Ovary (tissue), 9 donors: ENCODE results near the gene RECK. TPM values are rescaled to one million over a fixed set of nuclear protein-coding genes. Genes with fewer than 3 reads are reported as not detected.

Experiments
- DNase-seq, 5 donors: peaks; one replicate each; pipeline ENCODE4 v3.0.0-alpha.2; 2019 to 2020
- H3K27ac ChIP-seq, 2 donors: fragments of 200-600 bp; one replicate each; pipeline versions ENCODE4 v1.5.1 to v1.8.0; 2019 to 2022
- H3K27me3 ChIP-seq: fragments of 200-600 bp; one replicate; pipeline ENCODE4 v1.8.0; 2022
- H3K36me3 ChIP-seq: fragments of 200-600 bp; sonication (generic); one replicate; pipeline ENCODE4 v1.5.1; 2019
- H3K4me1 ChIP-seq: one replicate; pipeline ENCODE4 v1.8.1; 2013; ENCODE audit warnings: mild to moderate bottlenecking, moderate library complexity; ENCODE audit not compliant: insufficient read depth
- H3K4me3 ChIP-seq: fragments of 200-600 bp; sonication (generic); one replicate; pipeline ENCODE4 v1.5.1; 2017
- H3K9me3 ChIP-seq, 2 donors: fragments of 200-600 bp in 1 of 2; sonication (generic) in 1 of 2; one replicate each; pipeline versions ENCODE4 v1.5.1 to v1.8.1; 2013 to 2019; ENCODE audit warnings: mild to moderate bottlenecking in 1 of 2, moderate library complexity in 1 of 2
- CTCF ChIP-seq, 3 donors: fragments of 450-650 bp in 2 of 3; fragments of 200-600 bp in 1 of 3; IDR thresholded peaks; one replicate each; pipeline versions ENCODE4 v1.5.1 to v1.8.0; 2016 to 2022; ENCODE audit warnings: antibody characterized with exemption in 3 of 3, mild to moderate bottlenecking in 1 of 3
- EP300 ChIP-seq: sonication (generic); formaldehyde crosslinking; IDR thresholded peaks from one replicate; pipeline ENCODE4 v1.6.1; 2017; ENCODE audit warnings: antibody characterized with exemption
- POLR2A ChIP-seq: fragments of 450-650 bp; IDR thresholded peaks from one replicate; pipeline ENCODE4 v1.6.1; 2017; ENCODE audit warnings: antibody characterized with exemption, mild to moderate bottlenecking, moderate library complexity
- WGBS, 3 donors: extraction: QIAGEN DNeasy Blood & Tissue Kit in 1 of 3; methylation state at CpG; one replicate each; pipeline versions ENCODE4 v1.1.5 to v1.1.7; 2013 to 2017; 5-methylcytosine and 5-hydroxymethylcytosine counted together
- intact Hi-C, 4 donors: fragments of 100-400 bp; cut with DNase I; formaldehyde crosslinking; loops; one replicate each; pipeline versions ENCODE4 v1.11.0 to v1.15.1; 2022 to 2023
- polyA plus RNA-seq, 2 donors: library from polyadenylated mRNA; stranded (reverse); fragments of 200-250 nt in 1 of 2; fragments of 350-450 nt in 1 of 2; fragmentation: Illumina TruSeq in 1 of 2; extraction: RNeasy Lipid Tissue Mini Kit (QIAGEN cat#74804) in 1 of 2; gene quantifications; one replicate each; pipeline ENCODE4 v1.2.3, GENCODE V29; 2013 to 2014
- total RNA-seq, 7 donors: library from RNA; depleted of rRNA in 2 of 7; stranded (reverse); fragments of >200 nt in 2 of 7; fragmentation: NEBNext Ultra II Directional in 3 of 7; extraction: Animal tissue kit (Norgen Biotek cat#: 25700) in 3 of 7; gene quantifications; one replicate each; pipeline versions ENCODE4 v1.1.0 to v1.2.4, GENCODE V29; 2016 to 2023
- donor health status: DM: no; HTN: no; CAD: no; lungs with moderate emphysema.
- donor health status: DM: no; HTN: no; CAD: no.
- donor health status: Bipolar disorder and iron deficiency.
- donor health status: DM: yes; HTN: yes; CAD: no.
- donor health status: DM: no; HTN: no; CAD: no.
- donor health status: DM: yes; HTN: yes; CAD: no.

Gene RECK
- total and polyA plus RNA-seq, 9 donors: 10.7 to 24.2 (median 16.8) TPM

DNA sequence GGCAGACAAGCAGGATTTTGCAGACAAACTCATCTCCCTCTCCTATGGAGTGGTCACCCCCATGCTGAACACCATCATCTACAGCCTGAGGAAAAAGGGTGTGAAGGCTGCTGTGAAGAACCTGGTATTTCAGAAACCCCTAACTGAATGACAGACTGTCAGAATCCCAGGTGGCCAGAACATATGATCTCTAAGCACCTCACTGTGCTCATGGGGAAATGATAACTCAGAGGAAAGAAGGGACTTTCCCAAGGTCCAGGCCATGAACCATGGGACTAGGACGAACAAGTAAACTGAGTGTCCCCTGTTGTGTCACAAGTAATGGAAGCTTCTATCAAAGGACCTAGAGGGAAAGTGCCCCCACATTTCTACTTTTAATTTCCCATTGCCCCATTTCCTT lies 14.7 kb upstream of the RECK start:
- Histone ChIP-seq H3K27me3 (no peaks in the 10 kb centered on the region), H3K36me3 (no peaks in the 10 kb centered on the region), H3K27ac (no peak overlapping the region), H3K9me3 (no peaks in the 10 kb centered on the region), H3K4me3 (no peak overlapping the region), H3K4me1 (no peaks in the 10 kb centered on the region)
- WGBS, 3 donors: 95 to 100% (median 100%) methylated on average over 1 of the region's 1 CpG
- TF ChIP-seq CTCF (IDR thresholded peaks at IDR 0.05): no peak
- no peak for TF ChIP-seq EP300
- no peak for TF ChIP-seq POLR2A
- DNase-seq: no peak
- intact Hi-C loops: loop anchor here in 1 of 4 donors (10.0 kb wide), 1 partner anchor 57 kb away; no protein-coding TSS in a partner anchor

DNA sequence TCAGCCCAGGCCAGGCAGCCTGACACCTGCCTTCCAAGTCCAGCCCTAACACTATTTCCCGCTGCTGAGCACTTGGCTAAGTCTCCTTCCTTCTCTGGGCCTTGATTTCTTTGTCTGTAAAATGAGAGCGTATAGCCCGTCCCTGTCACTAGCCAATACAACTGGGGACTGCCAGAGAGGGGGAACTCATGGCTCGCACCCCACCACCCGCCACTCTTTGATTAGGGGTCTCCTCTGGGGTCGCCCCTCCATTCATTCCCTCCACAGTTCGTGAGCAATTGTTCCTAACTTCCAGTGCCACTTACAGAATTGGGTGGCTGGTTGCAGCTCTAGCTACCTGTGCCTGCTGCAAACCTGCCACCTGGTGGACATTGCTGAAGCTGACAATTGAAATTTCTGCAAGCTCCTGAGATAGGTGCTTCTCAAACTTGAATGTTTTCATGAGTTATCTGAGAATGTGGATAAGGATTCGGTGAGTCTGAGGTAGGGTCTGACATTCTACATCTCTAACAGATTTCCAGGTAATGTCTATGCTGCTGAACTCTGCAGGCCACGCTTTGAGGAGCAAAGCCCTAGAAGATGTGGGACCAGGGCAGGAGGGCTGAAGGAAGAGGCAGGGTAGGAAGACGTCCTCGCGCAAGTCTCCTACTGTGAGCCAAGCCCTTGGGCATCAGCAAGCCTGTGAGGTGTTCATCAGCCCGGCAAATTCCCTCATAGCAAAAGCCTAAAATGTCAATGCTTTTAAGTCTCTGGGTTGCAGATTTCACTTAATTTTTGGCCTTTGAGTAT lies 13.3 kb upstream of the RECK start:
- intact Hi-C loops: loop anchor here in 1 of 4 donors (10.0 kb wide), 1 partner anchor 59 kb away; no protein-coding TSS in a partner anchor
- Histone ChIP-seq H3K27ac (no peak overlapping the region), H3K4me1 (no peaks in the 10 kb centered on the region), H3K36me3 (no peaks in the 10 kb centered on the region), H3K27me3 (no peaks in the 10 kb centered on the region), H3K9me3 (no peaks in the 10 kb centered on the region), H3K4me3 (no peak overlapping the region)
- DNase-seq: peak; percentile 36 to 60 (median 55)
- 44 to 47% (median 46%) methylated on average over 13 of the region's 13 CpGs for WGBS, 3 donors
- TF ChIP-seq CTCF (IDR thresholded peaks at IDR 0.05) (peak; percentile 42 to 51 (median 42)), POLR2A (no peak)

DNA sequence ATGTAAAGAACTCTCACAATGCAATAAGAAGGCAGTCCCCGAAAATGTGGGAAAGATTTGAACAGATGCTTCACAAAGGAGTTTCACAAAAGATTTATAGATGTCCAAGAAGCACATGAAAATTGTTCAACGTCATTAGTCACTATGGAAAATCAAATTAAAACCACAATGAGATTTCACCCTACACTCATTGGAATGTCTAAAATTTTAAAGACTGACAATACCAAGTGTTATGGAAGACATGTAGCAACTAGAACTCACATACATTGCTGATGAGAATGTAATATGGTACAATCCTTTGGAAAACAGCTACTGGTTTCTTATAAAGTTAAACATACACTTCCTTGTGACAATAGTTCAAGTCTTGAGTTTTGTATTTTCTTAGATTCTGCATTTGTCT lies 11.0 kb upstream of the RECK start:
- Histone ChIP-seq H3K27ac (no peak overlapping the region), H3K9me3 (no peaks in the 10 kb centered on the region), H3K36me3 (no peaks in the 10 kb centered on the region), H3K4me1 (no peaks in the 10 kb centered on the region), H3K27me3 (no peaks in the 10 kb centered on the region), H3K4me3 (no peak overlapping the region)
- intact Hi-C loops: loop anchor here in 1 of 4 donors (10.0 kb wide), 1 partner anchor 61 kb away; no protein-coding TSS in a partner anchor
- no peak for DNase-seq
- WGBS, 3 donors: 85 to 89% (median 87%) methylated on average over 2 of the region's 2 CpGs
- TF ChIP-seq CTCF (IDR thresholded peaks at IDR 0.05) (no peak), POLR2A (no peak), EP300 (no peak)

GRCh38 chr9:36029202-36029601 lies 7.5 kb upstream of the RECK start:
- 61 to 72% (median 66%) methylated on average over 1 of the region's 1 CpG for WGBS, 3 donors
- TF ChIP-seq EP300: no peak
- TF ChIP-seq POLR2A: no peak
- no peak for TF ChIP-seq CTCF (IDR thresholded peaks at IDR 0.05)
- no peaks in the 10 kb centered on the region for H3K36me3 ChIP-seq
- intact Hi-C loops: loop anchor here in 1 of 4 donors (10.0 kb wide), 1 partner anchor 64 kb away; no protein-coding TSS in a partner anchor
- no peaks in the 10 kb centered on the region for H3K4me1 ChIP-seq
- no peak overlapping the region for H3K27ac ChIP-seq
- no peak overlapping the region for H3K4me3 ChIP-seq
- H3K27me3 ChIP-seq: no peaks in the 10 kb centered on the region
- H3K9me3 ChIP-seq: no peaks in the 10 kb centered on the region
- no peak for DNase-seq
